Measurements from ENCODE around the gene RAD51B. TPM values are rescaled to one million over a fixed set of nuclear protein-coding genes. Genes with fewer than 3 reads are reported as not detected.
A peak's percentile ranks its signal among the peaks of the same experiment; 100 is the strongest.

Gene RAD51B
- total RNA-seq, 1 experiment from 2014 or later = 14.2 TPM

DNA sequence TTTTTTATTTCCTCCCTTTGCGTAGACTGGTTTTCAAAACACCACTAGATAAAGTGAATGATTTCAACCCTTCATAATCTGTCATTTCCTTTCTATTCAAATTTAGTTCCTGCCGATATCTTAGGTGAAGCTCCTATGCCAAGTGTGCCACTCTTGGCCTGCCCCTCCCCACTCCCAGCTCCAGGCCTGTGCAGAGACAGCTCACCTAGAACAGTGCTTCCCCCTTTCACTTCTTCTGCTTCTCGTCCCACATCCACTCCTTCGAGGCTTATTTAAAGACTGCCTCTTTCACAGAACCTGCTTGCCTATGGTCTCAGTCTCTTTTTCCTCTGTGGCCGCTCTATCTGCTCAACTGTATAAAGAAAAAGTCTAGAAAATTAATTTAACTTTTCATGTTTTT is 473.8 kb downstream of the RAD51B start:
- Mint-ChIP-seq H3K36me3 (peaks cover under 1% of the 10 kb centered on the region; the same call in 1 of the 2 replicates), H3K9me3 (peaks cover 3% of the 10 kb centered on the region), H3K27me3 (ENCODE audit: low read depth) (no peaks in the 10 kb centered on the region), H3K4me1 (peaks cover 56% of the 10 kb centered on the region), H3K4me3 (no peak overlapping the region), H3K27ac (peak overlapping the region; percentile 21; the same call in 1 of the 2 replicates)
- ATAC-seq = no peak
- DNase-seq (ENCODE audit: low spot score) = no peak
- CTCF ChIA-PET = interaction anchor here (0.7 kb wide), 1 partner anchor 359 kb away, joined by 3 read pairs; no protein-coding TSS in a partner anchor
- POLR2A ChIA-PET = no interaction called here
- TF ChIP-seq ZBTB21 (CRISPR knock-in tag; IDR thresholded peaks at IDR 0.05; ENCODE audit: borderline replicate concordance) = no peak
- no peak for TF ChIP-seq JUN (CRISPR knock-in tag; IDR thresholded peaks at IDR 0.05)
- TF ChIP-seq MXD4 (CRISPR knock-in tag; IDR thresholded peaks at IDR 0.05; ENCODE audit: borderline replicate concordance) = no peak
- TF ChIP-seq, protein P1, sequence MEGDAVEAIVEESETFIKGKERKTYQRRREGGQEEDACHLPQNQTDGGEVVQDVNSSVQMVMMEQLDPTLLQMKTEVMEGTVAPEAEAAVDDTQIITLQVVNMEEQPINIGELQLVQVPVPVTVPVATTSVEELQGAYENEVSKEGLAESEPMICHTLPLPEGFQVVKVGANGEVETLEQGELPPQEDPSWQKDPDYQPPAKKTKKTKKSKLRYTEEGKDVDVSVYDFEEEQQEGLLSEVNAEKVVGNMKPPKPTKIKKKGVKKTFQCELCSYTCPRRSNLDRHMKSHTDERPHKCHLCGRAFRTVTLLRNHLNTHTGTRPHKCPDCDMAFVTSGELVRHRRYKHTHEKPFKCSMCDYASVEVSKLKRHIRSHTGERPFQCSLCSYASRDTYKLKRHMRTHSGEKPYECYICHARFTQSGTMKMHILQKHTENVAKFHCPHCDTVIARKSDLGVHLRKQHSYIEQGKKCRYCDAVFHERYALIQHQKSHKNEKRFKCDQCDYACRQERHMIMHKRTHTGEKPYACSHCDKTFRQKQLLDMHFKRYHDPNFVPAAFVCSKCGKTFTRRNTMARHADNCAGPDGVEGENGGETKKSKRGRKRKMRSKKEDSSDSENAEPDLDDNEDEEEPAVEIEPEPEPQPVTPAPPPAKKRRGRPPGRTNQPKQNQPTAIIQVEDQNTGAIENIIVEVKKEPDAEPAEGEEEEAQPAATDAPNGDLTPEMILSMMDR (IDR thresholded peaks at IDR 0.05) = no peak

DNA sequence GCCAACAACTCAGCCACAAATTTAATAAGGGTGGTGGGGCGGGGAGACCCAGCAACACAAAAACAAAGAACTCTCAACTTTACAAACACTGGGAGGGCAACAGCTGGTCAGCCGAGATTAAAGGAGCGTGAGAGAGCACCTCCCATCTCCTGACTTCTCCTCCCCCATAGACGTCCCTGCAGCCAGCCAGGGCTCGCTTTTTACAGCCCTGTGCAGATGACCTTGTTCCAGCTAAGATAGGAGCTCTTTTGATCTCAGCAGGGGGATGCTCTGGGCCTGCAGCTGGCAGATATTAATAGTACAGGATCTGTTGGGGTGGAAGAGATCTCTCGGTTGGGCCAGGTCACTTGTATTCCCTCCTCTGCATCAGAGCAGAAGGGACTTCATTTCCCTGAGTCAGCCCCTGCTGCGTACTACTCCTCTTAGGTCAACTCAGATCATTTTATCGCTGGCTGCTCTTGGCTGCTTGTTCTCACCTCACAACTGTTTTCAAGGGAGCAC is 475.8 kb downstream of the RAD51B start:
- Mint-ChIP-seq H3K27me3 (ENCODE audit: low read depth) (no peaks in the 10 kb centered on the region), H3K4me3 (no peak overlapping the region), H3K4me1 (peaks cover 59% of the 10 kb centered on the region), H3K27ac (no peak overlapping the region), H3K36me3 (peaks cover 8% of the 10 kb centered on the region), H3K9me3 (peaks cover 12% of the 10 kb centered on the region)
- ChIA-PET POLR2A (interaction anchor here (0.7 kb wide), 1 partner anchor 228 kb away, joined by 3 read pairs; no protein-coding TSS in a partner anchor), CTCF (no interaction called here)
- no peak for TF ChIP-seq SOX15 (CRISPR knock-in tag; IDR thresholded peaks at IDR 0.05)
- TF ChIP-seq, protein P2, sequence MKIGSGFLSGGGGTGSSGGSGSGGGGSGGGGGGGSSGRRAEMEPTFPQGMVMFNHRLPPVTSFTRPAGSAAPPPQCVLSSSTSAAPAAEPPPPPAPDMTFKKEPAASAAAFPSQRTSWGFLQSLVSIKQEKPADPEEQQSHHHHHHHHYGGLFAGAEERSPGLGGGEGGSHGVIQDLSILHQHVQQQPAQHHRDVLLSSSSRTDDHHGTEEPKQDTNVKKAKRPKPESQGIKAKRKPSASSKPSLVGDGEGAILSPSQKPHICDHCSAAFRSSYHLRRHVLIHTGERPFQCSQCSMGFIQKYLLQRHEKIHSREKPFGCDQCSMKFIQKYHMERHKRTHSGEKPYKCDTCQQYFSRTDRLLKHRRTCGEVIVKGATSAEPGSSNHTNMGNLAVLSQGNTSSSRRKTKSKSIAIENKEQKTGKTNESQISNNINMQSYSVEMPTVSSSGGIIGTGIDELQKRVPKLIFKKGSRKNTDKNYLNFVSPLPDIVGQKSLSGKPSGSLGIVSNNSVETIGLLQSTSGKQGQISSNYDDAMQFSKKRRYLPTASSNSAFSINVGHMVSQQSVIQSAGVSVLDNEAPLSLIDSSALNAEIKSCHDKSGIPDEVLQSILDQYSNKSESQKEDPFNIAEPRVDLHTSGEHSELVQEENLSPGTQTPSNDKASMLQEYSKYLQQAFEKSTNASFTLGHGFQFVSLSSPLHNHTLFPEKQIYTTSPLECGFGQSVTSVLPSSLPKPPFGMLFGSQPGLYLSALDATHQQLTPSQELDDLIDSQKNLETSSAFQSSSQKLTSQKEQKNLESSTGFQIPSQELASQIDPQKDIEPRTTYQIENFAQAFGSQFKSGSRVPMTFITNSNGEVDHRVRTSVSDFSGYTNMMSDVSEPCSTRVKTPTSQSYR (CRISPR knock-in tag; IDR thresholded peaks at IDR 0.05) = no peak
- TF ChIP-seq, protein P3, sequence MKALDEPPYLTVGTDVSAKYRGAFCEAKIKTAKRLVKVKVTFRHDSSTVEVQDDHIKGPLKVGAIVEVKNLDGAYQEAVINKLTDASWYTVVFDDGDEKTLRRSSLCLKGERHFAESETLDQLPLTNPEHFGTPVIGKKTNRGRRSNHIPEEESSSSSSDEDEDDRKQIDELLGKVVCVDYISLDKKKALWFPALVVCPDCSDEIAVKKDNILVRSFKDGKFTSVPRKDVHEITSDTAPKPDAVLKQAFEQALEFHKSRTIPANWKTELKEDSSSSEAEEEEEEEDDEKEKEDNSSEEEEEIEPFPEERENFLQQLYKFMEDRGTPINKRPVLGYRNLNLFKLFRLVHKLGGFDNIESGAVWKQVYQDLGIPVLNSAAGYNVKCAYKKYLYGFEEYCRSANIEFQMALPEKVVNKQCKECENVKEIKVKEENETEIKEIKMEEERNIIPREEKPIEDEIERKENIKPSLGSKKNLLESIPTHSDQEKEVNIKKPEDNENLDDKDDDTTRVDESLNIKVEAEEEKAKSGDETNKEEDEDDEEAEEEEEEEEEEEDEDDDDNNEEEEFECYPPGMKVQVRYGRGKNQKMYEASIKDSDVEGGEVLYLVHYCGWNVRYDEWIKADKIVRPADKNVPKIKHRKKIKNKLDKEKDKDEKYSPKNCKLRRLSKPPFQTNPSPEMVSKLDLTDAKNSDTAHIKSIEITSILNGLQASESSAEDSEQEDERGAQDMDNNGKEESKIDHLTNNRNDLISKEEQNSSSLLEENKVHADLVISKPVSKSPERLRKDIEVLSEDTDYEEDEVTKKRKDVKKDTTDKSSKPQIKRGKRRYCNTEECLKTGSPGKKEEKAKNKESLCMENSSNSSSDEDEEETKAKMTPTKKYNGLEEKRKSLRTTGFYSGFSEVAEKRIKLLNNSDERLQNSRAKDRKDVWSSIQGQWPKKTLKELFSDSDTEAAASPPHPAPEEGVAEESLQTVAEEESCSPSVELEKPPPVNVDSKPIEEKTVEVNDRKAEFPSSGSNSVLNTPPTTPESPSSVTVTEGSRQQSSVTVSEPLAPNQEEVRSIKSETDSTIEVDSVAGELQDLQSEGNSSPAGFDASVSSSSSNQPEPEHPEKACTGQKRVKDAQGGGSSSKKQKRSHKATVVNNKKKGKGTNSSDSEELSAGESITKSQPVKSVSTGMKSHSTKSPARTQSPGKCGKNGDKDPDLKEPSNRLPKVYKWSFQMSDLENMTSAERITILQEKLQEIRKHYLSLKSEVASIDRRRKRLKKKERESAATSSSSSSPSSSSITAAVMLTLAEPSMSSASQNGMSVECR (CRISPR knock-in tag; IDR thresholded peaks at IDR 0.05; ENCODE audit: borderline replicate concordance) = no peak
- no peak for TF ChIP-seq GTF2I (CRISPR knock-in tag; conservative IDR thresholded peaks at IDR 0.05)
- no peak for TF ChIP-seq MYBL2 (CRISPR knock-in tag; IDR thresholded peaks at IDR 0.05)
- TF ChIP-seq RORB (CRISPR knock-in tag; IDR thresholded peaks at IDR 0.05) = no peak
- TF ChIP-seq, protein P4, sequence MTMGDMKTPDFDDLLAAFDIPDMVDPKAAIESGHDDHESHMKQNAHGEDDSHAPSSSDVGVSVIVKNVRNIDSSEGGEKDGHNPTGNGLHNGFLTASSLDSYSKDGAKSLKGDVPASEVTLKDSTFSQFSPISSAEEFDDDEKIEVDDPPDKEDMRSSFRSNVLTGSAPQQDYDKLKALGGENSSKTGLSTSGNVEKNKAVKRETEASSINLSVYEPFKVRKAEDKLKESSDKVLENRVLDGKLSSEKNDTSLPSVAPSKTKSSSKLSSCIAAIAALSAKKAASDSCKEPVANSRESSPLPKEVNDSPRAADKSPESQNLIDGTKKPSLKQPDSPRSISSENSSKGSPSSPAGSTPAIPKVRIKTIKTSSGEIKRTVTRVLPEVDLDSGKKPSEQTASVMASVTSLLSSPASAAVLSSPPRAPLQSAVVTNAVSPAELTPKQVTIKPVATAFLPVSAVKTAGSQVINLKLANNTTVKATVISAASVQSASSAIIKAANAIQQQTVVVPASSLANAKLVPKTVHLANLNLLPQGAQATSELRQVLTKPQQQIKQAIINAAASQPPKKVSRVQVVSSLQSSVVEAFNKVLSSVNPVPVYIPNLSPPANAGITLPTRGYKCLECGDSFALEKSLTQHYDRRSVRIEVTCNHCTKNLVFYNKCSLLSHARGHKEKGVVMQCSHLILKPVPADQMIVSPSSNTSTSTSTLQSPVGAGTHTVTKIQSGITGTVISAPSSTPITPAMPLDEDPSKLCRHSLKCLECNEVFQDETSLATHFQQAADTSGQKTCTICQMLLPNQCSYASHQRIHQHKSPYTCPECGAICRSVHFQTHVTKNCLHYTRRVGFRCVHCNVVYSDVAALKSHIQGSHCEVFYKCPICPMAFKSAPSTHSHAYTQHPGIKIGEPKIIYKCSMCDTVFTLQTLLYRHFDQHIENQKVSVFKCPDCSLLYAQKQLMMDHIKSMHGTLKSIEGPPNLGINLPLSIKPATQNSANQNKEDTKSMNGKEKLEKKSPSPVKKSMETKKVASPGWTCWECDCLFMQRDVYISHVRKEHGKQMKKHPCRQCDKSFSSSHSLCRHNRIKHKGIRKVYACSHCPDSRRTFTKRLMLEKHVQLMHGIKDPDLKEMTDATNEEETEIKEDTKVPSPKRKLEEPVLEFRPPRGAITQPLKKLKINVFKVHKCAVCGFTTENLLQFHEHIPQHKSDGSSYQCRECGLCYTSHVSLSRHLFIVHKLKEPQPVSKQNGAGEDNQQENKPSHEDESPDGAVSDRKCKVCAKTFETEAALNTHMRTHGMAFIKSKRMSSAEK (CRISPR knock-in tag; IDR thresholded peaks at IDR 0.05; ENCODE audit: borderline replicate concordance) = no peak
- TF ChIP-seq ZNF138 (CRISPR knock-in tag; conservative IDR thresholded peaks at IDR 0.05) = no peak
- TF ChIP-seq TEAD1 (CRISPR knock-in tag; IDR thresholded peaks at IDR 0.05) = no peak
- TF ChIP-seq SMAD3 (CRISPR knock-in tag; IDR thresholded peaks at IDR 0.05; ENCODE audit: borderline replicate concordance) = no peak
- ATAC-seq (peak; percentile 30; the same call in 1 of the 2 replicates), DNase-seq (ENCODE audit: low spot score) (peak; percentile 18)
